ENCODE measurements around the gene THOC1. TPM values are rescaled to one million over a fixed set of nuclear protein-coding genes. Genes with fewer than 3 reads are reported as not detected.

The THOC1 gene
- polyA plus RNA-seq, 3 donors = 7.8 to 18.3 (median 8.9) TPM

- Histone ChIP-seq H3K27me3 (ENCODE audit: control insufficient read depth in 2 of 2, insufficient read depth in 2 of 2, low read length in 2 of 2) (no peaks in the 10 kb centered on the region), H3K9me3 (replicated peaks in 1 of 2; ENCODE audit: control insufficient read depth in 1 of 2, insufficient read depth in 1 of 2, low read length in 2 of 2) (peaks cover 0 to 11% of the 10 kb centered on the region in 2 donors), H3K79me2 (ENCODE audit: insufficient read depth, low read length) (no peaks in the 10 kb centered on the region), H2AFZ (ENCODE audit: insufficient read depth, low read depth, low read length, poor library complexity, severe bottlenecking) (no peak overlapping the region), H4K20me1 (ENCODE audit: insufficient read depth, low read length) (no peaks in the 10 kb centered on the region), H3K4me3 (replicated peaks in 1 of 3; ENCODE audit: low read depth in 2 of 3, low read length in 3 of 3) (no peak overlapping the region), H3K9ac (ENCODE audit: insufficient read depth, low read length, poor library complexity, severe bottlenecking) (no peak overlapping the region), H3K36me3 (replicated peaks in 1 of 2; ENCODE audit: control insufficient read depth in 1 of 2, insufficient read depth in 2 of 2, low read length in 2 of 2) (no peaks in the 10 kb centered on the region), H3K4me1 (ENCODE audit: control insufficient read depth in 1 of 2, insufficient read depth in 2 of 2, low read length in 2 of 2) (peaks cover 10 to 13% of the 10 kb centered on the region in 2 donors), H3K4me2 (replicated peaks; ENCODE audit: extremely low read depth, low read length, poor library complexity, severe bottlenecking) (no peak overlapping the region), H3K27ac (ENCODE audit: low read depth in 1 of 2, low read length in 2 of 2) (no peak overlapping the region)
- Mint-ChIP-seq H3K9me3 (peaks cover 0 to 13% (median 6%) of the 10 kb centered on the region in 7 donors), H3K27ac (no peak overlapping the region), H3K27me3 (ENCODE audit: low read depth in 3 of 3) (peaks cover 1 to 7% (median 7%) of the 10 kb centered on the region in 3 donors), H3K4me3 (no peak overlapping the region), H3K36me3 (no peaks in the 10 kb centered on the region), H3K4me1 (peaks cover 11% of the 10 kb centered on the region)
- no peak for DNase-seq
- TF ChIP-seq CTCF (IDR thresholded peaks at IDR 0.05) = no peak
- intact Hi-C loops (cut with micrococcal nuclease) = loop anchor here in 1 of 2 donors (10.0 kb wide), 2 partner anchors 190 to 220 kb away; no protein-coding TSS in a partner anchor
- WGBS (ENCODE audit: insufficient coverage) = 92% methylated on average over 4 of the region's 8 CpGs
Measured at GRCh38 chr18:274313-274712, 6.5 kb upstream of the THOC1 start.

DNA sequence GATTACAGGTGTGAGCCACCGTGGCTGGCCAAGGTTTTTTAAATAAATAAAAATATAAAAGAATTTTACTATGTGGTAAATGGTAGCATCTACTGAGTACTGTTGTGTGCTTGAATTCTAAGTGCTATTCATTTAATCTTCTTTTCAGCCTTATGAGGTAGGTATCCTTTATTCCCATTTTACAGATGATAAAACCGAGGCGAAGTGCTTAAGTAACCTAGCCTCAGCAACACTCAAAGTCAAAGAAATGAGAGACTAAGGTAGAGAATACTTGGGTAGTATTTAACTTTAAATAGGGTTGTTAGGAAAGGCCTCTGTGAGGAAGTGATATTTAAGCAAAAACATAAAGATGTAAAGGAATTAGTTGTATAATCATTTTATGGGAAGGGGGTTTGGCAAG lies 5.7 kb upstream of the THOC1 start:
- no peak overlapping the region for H3K4me3 ChIP-seq (replicated peaks in 1 of 3; ENCODE audit: low read depth in 2 of 3, low read length in 3 of 3)
- no peaks in the 10 kb centered on the region for H3K27me3 ChIP-seq (ENCODE audit: control insufficient read depth in 2 of 2, insufficient read depth in 2 of 2, low read length in 2 of 2)
- intact Hi-C loops (cut with micrococcal nuclease) = loop anchor here in 1 of 2 donors (10.0 kb wide), 2 partner anchors 191 to 221 kb away; no protein-coding TSS in a partner anchor
- no peaks in the 10 kb centered on the region for H3K36me3 Mint-ChIP-seq
- H3K79me2 ChIP-seq (ENCODE audit: insufficient read depth, low read length) = no peaks in the 10 kb centered on the region
- no peak for DNase-seq
- peaks cover 17 to 20% of the 10 kb centered on the region in 2 donors for H3K4me1 ChIP-seq (ENCODE audit: control insufficient read depth in 1 of 2, insufficient read depth in 2 of 2, low read length in 2 of 2)
- H3K4me2 ChIP-seq (replicated peaks; ENCODE audit: extremely low read depth, low read length, poor library complexity, severe bottlenecking) = no peak overlapping the region
- TF ChIP-seq CTCF (IDR thresholded peaks at IDR 0.05) = no peak
- H3K9me3 ChIP-seq (replicated peaks in 1 of 2; ENCODE audit: control insufficient read depth in 1 of 2, insufficient read depth in 1 of 2, low read length in 2 of 2) = peaks cover 0 to 8% of the 10 kb centered on the region in 2 donors
- H3K9ac ChIP-seq (ENCODE audit: insufficient read depth, low read length, poor library complexity, severe bottlenecking) = no peak overlapping the region
- no peak overlapping the region for H2AFZ ChIP-seq (ENCODE audit: insufficient read depth, low read depth, low read length, poor library complexity, severe bottlenecking)
- H3K27ac Mint-ChIP-seq = no peak overlapping the region
- no peaks in the 10 kb centered on the region for H4K20me1 ChIP-seq (ENCODE audit: insufficient read depth, low read length)
- H3K9me3 Mint-ChIP-seq = peaks cover 0 to 11% (median 3%) of the 10 kb centered on the region in 7 donors
- no peak overlapping the region for H3K4me3 Mint-ChIP-seq
- no CpG with 5 or more reads among the region's 3 CpGs for WGBS (ENCODE audit: insufficient coverage)
- no peaks in the 10 kb centered on the region for H3K36me3 ChIP-seq (replicated peaks in 1 of 2; ENCODE audit: control insufficient read depth in 1 of 2, insufficient read depth in 2 of 2, low read length in 2 of 2)
- H3K27ac ChIP-seq (ENCODE audit: low read depth in 1 of 2, low read length in 2 of 2) = no peak overlapping the region
- H3K4me1 Mint-ChIP-seq = peaks cover 19% of the 10 kb centered on the region
- H3K27me3 Mint-ChIP-seq (ENCODE audit: low read depth in 3 of 3) = peaks cover 1 to 10% (median 7%) of the 10 kb centered on the region in 3 donors
